Loucy (cell line): ENCODE data around the gene ADARB2.

ENCODE experiments used
- EZH2phosphoT487 ChIP-seq: fragments of 200-600 bp; IDR thresholded peaks from 2 replicates; pipeline ENCODE4 v1.6.1; 2018; ENCODE audit warnings: antibody characterized with exemption, mild to moderate bottlenecking, moderate library complexity, borderline replicate concordance
- TF ChIP-seq, protein P1 (sequence below): fragments of 200-600 bp; sonication (generic); conservative IDR thresholded peaks from 2 replicates; pipeline ENCODE4 v1.5.1; 2014; ENCODE audit warnings: mild to moderate bottlenecking, antibody characterized with exemption, low read length

DNA sequence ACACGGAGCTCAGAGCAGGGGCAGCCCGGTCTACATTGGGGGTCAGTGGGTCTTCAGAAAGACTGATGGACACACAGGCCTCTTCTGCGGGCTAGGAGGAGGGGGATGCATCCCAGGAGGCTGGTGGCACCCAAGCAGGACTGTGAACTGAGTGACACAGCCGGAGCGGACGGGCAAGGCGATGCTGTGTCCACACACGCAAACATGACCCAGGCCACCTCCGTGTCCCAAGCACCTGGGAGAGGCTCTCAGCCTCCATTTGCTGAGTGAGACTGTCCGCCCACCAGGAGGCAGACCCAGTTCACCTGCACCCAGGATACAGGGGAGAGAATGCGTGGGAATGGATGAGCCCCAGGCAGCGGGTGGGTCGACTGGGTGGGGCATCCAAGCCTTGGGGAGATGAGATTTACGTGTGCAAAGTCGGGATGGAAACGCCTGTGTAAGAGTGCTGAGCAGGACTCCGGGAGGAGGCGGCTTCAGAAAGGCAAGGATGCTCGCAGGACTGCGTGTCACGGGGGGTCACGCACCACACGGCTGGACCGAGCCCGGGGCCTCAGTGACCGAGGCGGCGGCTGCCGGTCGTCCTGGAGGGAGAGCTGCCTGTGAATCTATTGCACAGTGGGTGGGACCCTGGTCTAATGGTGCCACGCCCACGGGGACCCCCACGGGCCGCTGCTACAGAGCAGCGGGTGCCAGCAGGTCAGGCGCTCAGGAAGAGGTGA lies 262.8 kb downstream of the ADARB2 start:
- TF ChIP-seq, protein P1, sequence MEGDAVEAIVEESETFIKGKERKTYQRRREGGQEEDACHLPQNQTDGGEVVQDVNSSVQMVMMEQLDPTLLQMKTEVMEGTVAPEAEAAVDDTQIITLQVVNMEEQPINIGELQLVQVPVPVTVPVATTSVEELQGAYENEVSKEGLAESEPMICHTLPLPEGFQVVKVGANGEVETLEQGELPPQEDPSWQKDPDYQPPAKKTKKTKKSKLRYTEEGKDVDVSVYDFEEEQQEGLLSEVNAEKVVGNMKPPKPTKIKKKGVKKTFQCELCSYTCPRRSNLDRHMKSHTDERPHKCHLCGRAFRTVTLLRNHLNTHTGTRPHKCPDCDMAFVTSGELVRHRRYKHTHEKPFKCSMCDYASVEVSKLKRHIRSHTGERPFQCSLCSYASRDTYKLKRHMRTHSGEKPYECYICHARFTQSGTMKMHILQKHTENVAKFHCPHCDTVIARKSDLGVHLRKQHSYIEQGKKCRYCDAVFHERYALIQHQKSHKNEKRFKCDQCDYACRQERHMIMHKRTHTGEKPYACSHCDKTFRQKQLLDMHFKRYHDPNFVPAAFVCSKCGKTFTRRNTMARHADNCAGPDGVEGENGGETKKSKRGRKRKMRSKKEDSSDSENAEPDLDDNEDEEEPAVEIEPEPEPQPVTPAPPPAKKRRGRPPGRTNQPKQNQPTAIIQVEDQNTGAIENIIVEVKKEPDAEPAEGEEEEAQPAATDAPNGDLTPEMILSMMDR: no peak
- no peak for TF ChIP-seq EZH2phosphoT487
